B cell (primary cell): Measurements from ENCODE around the gene PPWD1.

Source experiments
- CTCF ChIP-seq: fragments of 200-600 bp; IDR thresholded peaks from one replicate; pipeline ENCODE4 v1.8.0; 2022; ENCODE audit warnings: antibody characterized with exemption, mild to moderate bottlenecking
- EZH2 ChIP-seq: IDR thresholded peaks from 2 replicates; pipeline ENCODE4 v1.6.1; 2012; ENCODE audit warnings: borderline replicate concordance, low read depth, mild to moderate bottlenecking, moderate library complexity, low read length; ENCODE audit not compliant: insufficient read depth, poor library complexity, severe bottlenecking

- TF ChIP-seq CTCF (no peak), EZH2 (no peak)
These were observed 6.4 kb upstream of the PPWD1 start for GRCh38 chr5:65556718-65557117.
